ENCODE results near the gene BCAM. TPM values are rescaled to one million over a fixed set of nuclear protein-coding genes. Genes with fewer than 3 reads are reported as not detected.

BCAM gene
- polyA plus RNA-seq, 3 donors = 0.09 TPM; not detected in 2

- no peaks in the 10 kb centered on the region for H3K36me3 ChIP-seq (replicated peaks in 1 of 2; ENCODE audit: control insufficient read depth in 1 of 2, insufficient read depth in 2 of 2, low read length in 2 of 2)
- H3K9me3 ChIP-seq (replicated peaks in 1 of 2; ENCODE audit: control insufficient read depth in 1 of 2, insufficient read depth in 1 of 2, low read length in 2 of 2) = no peaks in the 10 kb centered on the region
- Mint-ChIP-seq H3K36me3 (no peaks in the 10 kb centered on the region), H3K27me3 (ENCODE audit: low read depth in 3 of 3) (peaks cover 6 to 9% (median 9%) of the 10 kb centered on the region in 3 donors), H3K9me3 (no peaks in the 10 kb centered on the region), H3K4me1 (peaks cover 8% of the 10 kb centered on the region), H3K27ac (no peak overlapping the region), H3K4me3 (no peak overlapping the region)
- peaks cover 7 to 8% of the 10 kb centered on the region in 2 donors for H3K4me1 ChIP-seq (ENCODE audit: control insufficient read depth in 1 of 2, insufficient read depth in 2 of 2, low read length in 2 of 2)
- no peak overlapping the region for H2AFZ ChIP-seq (ENCODE audit: insufficient read depth, low read depth, low read length, poor library complexity, severe bottlenecking)
- DNase-seq = no peak
- intact Hi-C loops (cut with micrococcal nuclease) = loop anchor here in 1 of 2 donors (10.0 kb wide), 1 partner anchor 214 kb away; no protein-coding TSS in a partner anchor
- H3K79me2 ChIP-seq (ENCODE audit: insufficient read depth, low read length) = no peaks in the 10 kb centered on the region
- TF ChIP-seq CTCF (IDR thresholded peaks at IDR 0.05) = no peak
- no peak overlapping the region for H3K4me3 ChIP-seq (replicated peaks in 1 of 3; ENCODE audit: low read depth in 2 of 3, low read length in 3 of 3)
- no peak overlapping the region for H3K4me2 ChIP-seq (replicated peaks; ENCODE audit: extremely low read depth, low read length, poor library complexity, severe bottlenecking)
- no peak overlapping the region for H3K9ac ChIP-seq (ENCODE audit: insufficient read depth, low read length, poor library complexity, severe bottlenecking)
- no peak overlapping the region for H3K27ac ChIP-seq (ENCODE audit: low read depth in 1 of 2, low read length in 2 of 2)
- H4K20me1 ChIP-seq (ENCODE audit: insufficient read depth, low read length) = no peaks in the 10 kb centered on the region
- no peaks in the 10 kb centered on the region for H3K27me3 ChIP-seq (ENCODE audit: control insufficient read depth in 2 of 2, insufficient read depth in 2 of 2, low read length in 2 of 2)
- 93% methylated on average over 6 of the region's 6 CpGs for WGBS (ENCODE audit: insufficient coverage)
Observed at GRCh38 chr19:44788971-44789370, 19.9 kb upstream of the BCAM start.

- no peaks in the 10 kb centered on the region for H3K9me3 Mint-ChIP-seq
- TF ChIP-seq CTCF (IDR thresholded peaks at IDR 0.05) = no peak
- intact Hi-C loops (cut with micrococcal nuclease) = loop anchor here in 1 of 2 donors (10.0 kb wide), 1 partner anchor 215 kb away; no protein-coding TSS in a partner anchor
- Histone ChIP-seq H3K79me2 (ENCODE audit: insufficient read depth, low read length) (no peaks in the 10 kb centered on the region), H3K9ac (ENCODE audit: insufficient read depth, low read length, poor library complexity, severe bottlenecking) (no peak overlapping the region), H4K20me1 (ENCODE audit: insufficient read depth, low read length) (no peaks in the 10 kb centered on the region), H3K9me3 (replicated peaks in 1 of 2; ENCODE audit: control insufficient read depth in 1 of 2, insufficient read depth in 1 of 2, low read length in 2 of 2) (no peaks in the 10 kb centered on the region), H3K4me1 (ENCODE audit: control insufficient read depth in 1 of 2, insufficient read depth in 2 of 2, low read length in 2 of 2) (no peaks in the 10 kb centered on the region), H3K27me3 (ENCODE audit: control insufficient read depth in 2 of 2, insufficient read depth in 2 of 2, low read length in 2 of 2) (no peaks in the 10 kb centered on the region), H3K4me2 (replicated peaks; ENCODE audit: extremely low read depth, low read length, poor library complexity, severe bottlenecking) (no peak overlapping the region), H3K27ac (ENCODE audit: low read depth in 1 of 2, low read length in 2 of 2) (no peak overlapping the region), H2AFZ (ENCODE audit: insufficient read depth, low read depth, low read length, poor library complexity, severe bottlenecking) (no peak overlapping the region), H3K4me3 (replicated peaks in 1 of 3; ENCODE audit: low read depth in 2 of 3, low read length in 3 of 3) (no peak overlapping the region), H3K36me3 (replicated peaks in 1 of 2; ENCODE audit: control insufficient read depth in 1 of 2, insufficient read depth in 2 of 2, low read length in 2 of 2) (no peaks in the 10 kb centered on the region)
- WGBS (ENCODE audit: insufficient coverage) = 91% methylated on average over 11 of the region's 13 CpGs
- H3K4me3 Mint-ChIP-seq = no peak overlapping the region
- H3K4me1 Mint-ChIP-seq = no peaks in the 10 kb centered on the region
- no peak for DNase-seq
- H3K36me3 Mint-ChIP-seq = no peaks in the 10 kb centered on the region
- H3K27ac Mint-ChIP-seq = peak overlapping the region in 1 of 7 donors; percentile 31
- H3K27me3 Mint-ChIP-seq (ENCODE audit: low read depth in 3 of 3) = peaks cover 2 to 9% (median 4%) of the 10 kb centered on the region in 3 donors
Observed at GRCh38 chr19:44789943-44790483, 18.9 kb upstream of the BCAM start.
